Measurements from ENCODE around the gene IFNG-AS1.

GRCh38 chr12:67999244-67999643 lies 10.0 kb downstream of the IFNG-AS1 start:
- no peak for TF ChIP-seq CTCF (IDR thresholded peaks at IDR 0.05)
- no peak for TF ChIP-seq POLR2AphosphoS5 (IDR thresholded peaks at IDR 0.05)
- TF ChIP-seq POLR2A (IDR thresholded peaks at IDR 0.05): no peak
- no peak for TF ChIP-seq EP300 (IDR thresholded peaks at IDR 0.05)

All from gastroesophageal sphincter (tissue), 3 donors.